ENCODE measurements around the gene UBL4A.

DNA sequence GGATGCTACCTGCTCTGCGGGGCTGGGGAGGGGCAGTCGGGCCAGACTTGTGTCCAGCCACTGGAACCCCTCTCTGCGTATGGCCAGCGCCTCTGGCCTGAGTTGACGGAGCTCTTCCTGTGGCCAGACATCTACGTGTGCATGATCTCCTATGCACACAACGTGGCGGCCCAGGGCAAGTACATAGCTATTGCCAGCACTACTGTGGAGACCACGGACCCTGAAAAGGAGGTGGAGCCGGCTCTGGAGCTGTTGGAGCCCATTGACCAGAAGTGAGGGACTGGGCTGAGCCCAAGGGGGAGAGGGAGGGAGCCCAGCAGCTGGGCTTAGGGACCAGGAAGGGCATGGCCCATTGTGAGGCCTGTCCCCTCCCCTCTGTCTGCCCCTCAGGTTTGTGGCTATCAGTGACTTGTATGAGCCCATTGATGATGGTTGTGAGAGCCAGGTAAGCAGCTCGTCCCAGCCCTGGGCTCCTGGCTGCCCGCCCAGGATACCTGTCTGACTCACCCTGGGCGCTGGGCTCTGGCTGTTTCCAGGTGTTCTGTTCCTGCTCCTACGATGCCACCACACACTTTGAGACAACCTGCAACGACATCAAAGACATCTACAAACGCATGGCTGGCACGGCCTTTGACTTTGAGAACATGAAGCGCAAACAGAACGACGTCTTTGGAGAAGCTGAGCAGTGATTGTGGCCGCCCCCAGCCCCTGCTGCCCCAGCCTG lies 44.3 kb downstream of the UBL4A start:
- TF ChIP-seq, protein P1, sequence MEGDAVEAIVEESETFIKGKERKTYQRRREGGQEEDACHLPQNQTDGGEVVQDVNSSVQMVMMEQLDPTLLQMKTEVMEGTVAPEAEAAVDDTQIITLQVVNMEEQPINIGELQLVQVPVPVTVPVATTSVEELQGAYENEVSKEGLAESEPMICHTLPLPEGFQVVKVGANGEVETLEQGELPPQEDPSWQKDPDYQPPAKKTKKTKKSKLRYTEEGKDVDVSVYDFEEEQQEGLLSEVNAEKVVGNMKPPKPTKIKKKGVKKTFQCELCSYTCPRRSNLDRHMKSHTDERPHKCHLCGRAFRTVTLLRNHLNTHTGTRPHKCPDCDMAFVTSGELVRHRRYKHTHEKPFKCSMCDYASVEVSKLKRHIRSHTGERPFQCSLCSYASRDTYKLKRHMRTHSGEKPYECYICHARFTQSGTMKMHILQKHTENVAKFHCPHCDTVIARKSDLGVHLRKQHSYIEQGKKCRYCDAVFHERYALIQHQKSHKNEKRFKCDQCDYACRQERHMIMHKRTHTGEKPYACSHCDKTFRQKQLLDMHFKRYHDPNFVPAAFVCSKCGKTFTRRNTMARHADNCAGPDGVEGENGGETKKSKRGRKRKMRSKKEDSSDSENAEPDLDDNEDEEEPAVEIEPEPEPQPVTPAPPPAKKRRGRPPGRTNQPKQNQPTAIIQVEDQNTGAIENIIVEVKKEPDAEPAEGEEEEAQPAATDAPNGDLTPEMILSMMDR (IDR thresholded peaks at IDR 0.05; ENCODE audit: low read length): no peak
- no peak for TF ChIP-seq EZH2 (IDR thresholded peaks at IDR 0.05; ENCODE audit: borderline replicate concordance, low read length)

Data from OCI-LY1 (cell line).